Hepatocyte (in vitro differentiated cells): Measurements from ENCODE around the gene CPLX4. TPM values are rescaled to one million over a fixed set of nuclear protein-coding genes. Genes with fewer than 3 reads are reported as not detected.
A peak's percentile ranks its signal among the peaks of the same experiment; 100 is the strongest.

Experiments
- DNase-seq: peaks from one replicate; pipeline ENCODE4 v3.0.0-alpha.2; 2016; ENCODE audit warnings: low spot score
- H2AFZ ChIP-seq: fragments of 200-600 bp; sonication (generic); 2 replicates; pipeline ENCODE4 v1.6.0; 2016; ENCODE audit warnings: antibody characterized with exemption, mild to moderate bottlenecking
- H3K27ac ChIP-seq: fragments of 200-600 bp; sonication (generic); 2 replicates; pipeline ENCODE4 v1.5.1; 2016; ENCODE audit warnings: mild to moderate bottlenecking
- H3K27me3 ChIP-seq: fragments of 200-600 bp; sonication (generic); 2 replicates; pipeline ENCODE4 v1.6.1; 2016
- H3K36me3 ChIP-seq: fragments of 200-600 bp; sonication (generic); replicated peaks from 2 replicates; pipeline ENCODE4 v1.5.1; 2016; ENCODE audit warnings: low read depth; ENCODE audit not compliant: insufficient read depth
- H3K4me1 ChIP-seq: fragments of 200-600 bp; sonication (generic); 2 replicates; pipeline ENCODE4 v1.5.1; 2016; ENCODE audit warnings: mild to moderate bottlenecking, moderate library complexity; ENCODE audit not compliant: insufficient read depth
- H3K4me2 ChIP-seq: fragments of 200-600 bp; sonication (generic); 2 replicates; pipeline ENCODE4 v1.6.0; 2016
- H3K4me3 ChIP-seq: fragments of 200-600 bp; sonication (generic); 2 replicates; pipeline ENCODE4 v1.5.1; 2016; ENCODE audit warnings: mild to moderate bottlenecking
- H3K79me2 ChIP-seq: fragments of 200-600 bp; sonication (generic); 2 replicates; pipeline ENCODE4 v1.6.0; 2017; ENCODE audit warnings: mild to moderate bottlenecking
- H3K9me2 ChIP-seq: fragments of 200-600 bp; sonication (generic); replicated peaks from 2 replicates; pipeline ENCODE4 v1.6.0; 2017; ENCODE audit warnings: mild to moderate bottlenecking; ENCODE audit not compliant: insufficient read depth
- H3K9me3 ChIP-seq: fragments of 200-600 bp; sonication (generic); 2 replicates; pipeline ENCODE4 v1.5.1; 2016; ENCODE audit warnings: low read depth, mild to moderate bottlenecking
- H4K20me1 ChIP-seq: fragments of 200-600 bp; sonication (generic); 2 replicates; pipeline ENCODE4 v1.6.0; 2016; ENCODE audit warnings: mild to moderate bottlenecking; ENCODE audit not compliant: insufficient read depth, poor library complexity, severe bottlenecking
- CTCF ChIP-seq: fragments of 200-600 bp; sonication (generic); IDR thresholded peaks from 2 replicates; pipeline ENCODE4 v1.5.1; 2016; ENCODE audit warnings: antibody characterized with exemption, mild to moderate bottlenecking; ENCODE audit not compliant: poor library complexity
- EZH2 ChIP-seq: fragments of 200-600 bp; sonication (generic); IDR thresholded peaks from 2 replicates; pipeline ENCODE4 v1.6.1; 2016; ENCODE audit warnings: antibody characterized with exemption, mild to moderate bottlenecking, borderline replicate concordance
- EZH2phosphoT487 ChIP-seq: fragments of 200-600 bp; sonication (generic); IDR thresholded peaks from one replicate; pipeline ENCODE4 v1.6.1; 2018; ENCODE audit warnings: antibody characterized with exemption, mild to moderate bottlenecking, low read depth, moderate library complexity; ENCODE audit not compliant: unreplicated experiment, severe bottlenecking
- WGBS: methylation state at CpG from one replicate; pipeline ENCODE4 v1.1.6; 2016; ENCODE audit warnings: low lambda C conversion rate; ENCODE audit errors: missing lambda C conversion rate; 5-methylcytosine and 5-hydroxymethylcytosine counted together
- polyA plus RNA-seq: library from polyadenylated mRNA; unstranded; fragments of >200 nt; fragmentation: Nextera tagmentation; extraction: Ambion mirVana; gene quantifications from 2 replicates; pipeline ENCODE4 v1.2.1, GENCODE V29; 2016
- total RNA-seq: library from RNA; depleted of rRNA; stranded (reverse); fragments of >200 nt; gene quantifications from 2 replicates; pipeline ENCODE4 v1.2.3, GENCODE V29; 2014

CPLX4 gene
- total and polyA plus RNA-seq, 2 experiments from 2014 or later, result not detected

GRCh38 chr18:59268721-59269562 lies 49.5 kb downstream of the CPLX4 start:
- Histone ChIP-seq H3K9me3 (no peaks in the 10 kb centered on the region), H3K36me3 (no peaks in the 10 kb centered on the region), H3K79me2 (no peaks in the 10 kb centered on the region), H3K4me1 (peaks cover 17% of the 10 kb centered on the region), H3K27ac (no peak overlapping the region), H4K20me1 (no peaks in the 10 kb centered on the region), H3K9me2 (no peaks in the 10 kb centered on the region), H3K4me3 (peak overlapping the region; percentile 23), H3K4me2 (peak overlapping the region; percentile 86), H3K27me3 (peaks cover 98% of the 10 kb centered on the region), H2AFZ (peak overlapping the region; percentile 63)
- TF ChIP-seq CTCF (peak; percentile 10), EZH2phosphoT487 (peak; percentile 25), EZH2 (peak; percentile 72)
- DNase-seq, result peak; percentile 80
- 1% methylated on average over 44 of the region's 90 CpGs for WGBS

- Histone ChIP-seq H3K27me3 (peaks cover 98% of the 10 kb centered on the region), H3K4me2 (peak overlapping the region; percentile 86), H3K9me3 (no peaks in the 10 kb centered on the region), H3K79me2 (no peaks in the 10 kb centered on the region), H4K20me1 (no peaks in the 10 kb centered on the region), H3K27ac (no peak overlapping the region), H3K9me2 (no peaks in the 10 kb centered on the region), H3K36me3 (no peaks in the 10 kb centered on the region), H3K4me1 (peaks cover 17% of the 10 kb centered on the region), H2AFZ (no peak overlapping the region), H3K4me3 (no peak overlapping the region)
- TF ChIP-seq CTCF, result no peak
- TF ChIP-seq EZH2, result peak; percentile 94
- TF ChIP-seq EZH2phosphoT487, result peak; percentile 26
- WGBS, result 9% methylated on average over 28 of the region's 28 CpGs
- no peak for DNase-seq
These were observed 50.2 kb downstream of the CPLX4 start for GRCh38 chr18:59268127-59268720.

- peaks cover 11% of the 10 kb centered on the region for H3K4me1 ChIP-seq
These were observed 50.8 kb downstream of the CPLX4 start for GRCh38 chr18:59267503-59268126.

More at GRCh38 chr18:59267503-59268126, 50.8 kb downstream of the CPLX4 start:
- TF ChIP-seq EZH2, result peak; percentile 68
- TF ChIP-seq CTCF, result no peak
- TF ChIP-seq EZH2phosphoT487, result peak; percentile 21
- H3K27ac ChIP-seq, result no peak overlapping the region
- DNase-seq, result no peak
- H3K9me2 ChIP-seq, result no peaks in the 10 kb centered on the region
- WGBS, result 2% methylated on average over 39 of the region's 41 CpGs
- H3K4me2 ChIP-seq, result peak overlapping the region; percentile 86
- no peaks in the 10 kb centered on the region for H4K20me1 ChIP-seq
- no peaks in the 10 kb centered on the region for H3K79me2 ChIP-seq
- H3K27me3 ChIP-seq, result peaks cover 98% of the 10 kb centered on the region
- H3K36me3 ChIP-seq, result no peaks in the 10 kb centered on the region
- H2AFZ ChIP-seq, result no peak overlapping the region
- H3K9me3 ChIP-seq, result no peaks in the 10 kb centered on the region
- H3K4me3 ChIP-seq, result no peak overlapping the region
